Calu3 (cell line): ENCODE measurements around the gene CACNA2D1. TPM values are rescaled to one million over a fixed set of nuclear protein-coding genes. Genes with fewer than 3 reads are reported as not detected.

Experiments used
- BruUV-seq: library from RNA; stranded (reverse); fragments of 400-500 nt; replicated peaks from 2 replicates; lab custom pipeline; 2021; lab: Mats Ljungman, UMichigan
- CTCF ChIA-PET: fragments of 300-600 bp; sonication (Branson Sonifier 250); formaldehyde crosslinking; loops from one replicate; lab custom pipeline; 2022; ENCODE audit warnings: antibody characterized with exemption; lab: Charles Lee
- DNase-seq: peaks from one replicate; pipeline ENCODE4 v3.0.0; 2022
- H3K27ac Mint-ChIP-seq: one replicate; pipeline ENCODE4 v1.8.0; 2022; ENCODE audit warnings: mixed read lengths; ENCODE audit not compliant: unreplicated experiment
- H3K27me3 Mint-ChIP-seq: one replicate; pipeline ENCODE4 v1.8.0; 2022; ENCODE audit warnings: mixed read lengths; ENCODE audit not compliant: unreplicated experiment
- H3K36me3 Mint-ChIP-seq: one replicate; pipeline ENCODE4 v1.8.0; 2022; ENCODE audit warnings: mild to moderate bottlenecking, moderate library complexity, mixed read lengths; ENCODE audit not compliant: insufficient read depth, unreplicated experiment
- H3K4me1 Mint-ChIP-seq: one replicate; pipeline ENCODE4 v1.8.0; 2022; ENCODE audit warnings: mild to moderate bottlenecking, low read depth, mixed read lengths; ENCODE audit not compliant: unreplicated experiment
- H3K4me3 Mint-ChIP-seq: one replicate; pipeline ENCODE4 v1.8.0; 2022; ENCODE audit warnings: mild to moderate bottlenecking, low read depth, moderate library complexity, mixed read lengths; ENCODE audit not compliant: unreplicated experiment
- H3K9me3 Mint-ChIP-seq: one replicate; pipeline ENCODE4 v1.8.0; 2022; ENCODE audit warnings: low read depth, mixed read lengths; ENCODE audit not compliant: unreplicated experiment
- CTCF ChIP-seq: fragments of 200-600 bp; IDR thresholded peaks from one replicate; pipeline ENCODE4 v1.8.0; 2022; ENCODE audit warnings: antibody characterized with exemption; ENCODE audit not compliant: unreplicated experiment
- intact Hi-C: fragments of 100-400 bp; cut with micrococcal nuclease; formaldehyde crosslinking; loops from one replicate; pipeline ENCODE4 v1.10.0; 2022; ENCODE audit not compliant: unreplicated experiment
- total RNA-seq: library from RNA; stranded (reverse); gene quantifications from 2 replicates; pipeline ENCODE4 v1.2.3, GENCODE V29; 2022

CACNA2D1 gene
- total RNA-seq, 1 experiment from 2014 or later, result 10.4 TPM

GRCh38 chr7:82364671-82365070, 78.9 kb downstream of the CACNA2D1 start:
- Mint-ChIP-seq H3K4me3 (no peak overlapping the region), H3K9me3 (no peaks in the 10 kb centered on the region), H3K27me3 (no peaks in the 10 kb centered on the region), H3K4me1 (no peaks in the 10 kb centered on the region), H3K36me3 (no peaks in the 10 kb centered on the region), H3K27ac (no peak overlapping the region)
- CTCF ChIA-PET, result no interaction called here
- no peak for TF ChIP-seq CTCF
- no peak for DNase-seq
- no TSS peak for BruUV-seq
- intact Hi-C loops, result no loop called here

GRCh38 chr7:82364048-82364447, 79.5 kb downstream of the CACNA2D1 start:
- Mint-ChIP-seq H3K4me3 (no peak overlapping the region), H3K27me3 (no peaks in the 10 kb centered on the region), H3K36me3 (no peaks in the 10 kb centered on the region), H3K9me3 (no peaks in the 10 kb centered on the region), H3K4me1 (no peaks in the 10 kb centered on the region), H3K27ac (no peak overlapping the region)
- intact Hi-C loops, result no loop called here
- DNase-seq, result no peak
- no peak for TF ChIP-seq CTCF
- CTCF ChIA-PET, result no interaction called here
- BruUV-seq, result no TSS peak

GRCh38 chr7:82362129-82362706, 81.4 kb downstream of the CACNA2D1 start:
- CTCF ChIA-PET, result no interaction called here
- intact Hi-C loops, result no loop called here
- no peak for TF ChIP-seq CTCF
- H3K4me3 Mint-ChIP-seq, result no peak overlapping the region
- no peaks in the 10 kb centered on the region for H3K9me3 Mint-ChIP-seq
- DNase-seq, result no peak
- no peaks in the 10 kb centered on the region for H3K36me3 Mint-ChIP-seq
- H3K27me3 Mint-ChIP-seq, result no peaks in the 10 kb centered on the region
- H3K4me1 Mint-ChIP-seq, result no peaks in the 10 kb centered on the region
- no peak overlapping the region for H3K27ac Mint-ChIP-seq
- BruUV-seq, result no TSS peak

- no peak for DNase-seq
- intact Hi-C loops, result no loop called here
- Mint-ChIP-seq H3K27me3 (no peaks in the 10 kb centered on the region), H3K36me3 (no peaks in the 10 kb centered on the region), H3K4me3 (no peak overlapping the region), H3K27ac (no peak overlapping the region), H3K9me3 (no peaks in the 10 kb centered on the region), H3K4me1 (no peaks in the 10 kb centered on the region)
- no TSS peak for BruUV-seq
- CTCF ChIA-PET, result no interaction called here
- TF ChIP-seq CTCF, result no peak
Measured at GRCh38 chr7:82360591-82361368, 82.8 kb downstream of the CACNA2D1 start.
